Ishikawa (cell line): ENCODE results near the gene SRGAP1.

Experiments used
- CEBPB ChIP-seq: IDR thresholded peaks from 2 replicates; pipeline ENCODE4 v1.6.1; 2012
- CREB1 ChIP-seq: IDR thresholded peaks from 2 replicates; pipeline ENCODE4 v1.6.1; 2012; ENCODE audit warnings: low read depth
- EGR1 ChIP-seq: IDR thresholded peaks from 2 replicates; pipeline ENCODE4 v1.6.1; 2012
- EP300 ChIP-seq: IDR thresholded peaks from 2 replicates; pipeline ENCODE4 v1.6.1; 2012; ENCODE audit warnings: borderline replicate concordance
- FOXM1 ChIP-seq: IDR thresholded peaks from 2 replicates; pipeline ENCODE4 v1.6.1; 2012; ENCODE audit warnings: low read depth, borderline replicate concordance
- NFIC ChIP-seq: IDR thresholded peaks from 2 replicates; pipeline ENCODE4 v1.6.1; 2012
- RAD21 ChIP-seq: IDR thresholded peaks from 2 replicates; pipeline ENCODE4 v1.6.1; 2012; ENCODE audit warnings: low read depth
- TAF1 ChIP-seq: IDR thresholded peaks from 2 replicates; pipeline ENCODE4 v1.6.1; 2012; ENCODE audit warnings: low read depth, mild to moderate bottlenecking
- TCF12 ChIP-seq: IDR thresholded peaks from 2 replicates; pipeline ENCODE4 v1.6.1; 2012; ENCODE audit warnings: low read depth
- TEAD4 ChIP-seq: IDR thresholded peaks from 2 replicates; pipeline ENCODE4 v1.6.1; 2012
- YY1 ChIP-seq: IDR thresholded peaks from 2 replicates; pipeline ENCODE4 v1.6.1; 2012; ENCODE audit warnings: low read depth
- ZBTB7A ChIP-seq: IDR thresholded peaks from 2 replicates; pipeline ENCODE4 v1.6.1; 2012; ENCODE audit warnings: low read depth
- TF ChIP-seq, protein P1 (sequence below): IDR thresholded peaks from 2 replicates; pipeline ENCODE4 v1.6.1; 2012
- TF ChIP-seq, protein P2 (sequence below): IDR thresholded peaks from 2 replicates; pipeline ENCODE4 v1.6.1; 2012
- TF ChIP-seq, protein P3 (sequence below): IDR thresholded peaks from 2 replicates; pipeline ENCODE4 v1.6.1; 2012; ENCODE audit warnings: low read depth, mild to moderate bottlenecking

Gene SRGAP1

DNA sequence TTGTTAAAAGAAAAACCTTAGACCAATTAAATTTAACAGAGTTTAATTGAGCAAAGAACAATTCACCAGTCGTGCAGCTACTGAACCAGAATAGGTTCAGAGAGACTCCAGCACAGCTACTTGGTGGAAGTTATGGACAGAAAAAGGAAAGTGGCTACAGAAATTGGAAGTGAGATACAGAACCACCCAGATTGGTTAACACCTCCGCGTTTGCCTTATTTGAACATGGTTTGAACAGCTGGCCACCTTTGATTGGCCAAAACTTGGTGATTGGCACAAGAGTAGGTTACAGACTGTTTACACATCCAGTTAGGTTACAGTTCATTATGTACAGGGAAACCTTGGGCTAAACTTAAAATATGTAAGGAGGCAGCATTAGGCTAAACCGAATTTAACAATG, 54.9 kb downstream of the SRGAP1 start:
- TF ChIP-seq, protein P1, sequence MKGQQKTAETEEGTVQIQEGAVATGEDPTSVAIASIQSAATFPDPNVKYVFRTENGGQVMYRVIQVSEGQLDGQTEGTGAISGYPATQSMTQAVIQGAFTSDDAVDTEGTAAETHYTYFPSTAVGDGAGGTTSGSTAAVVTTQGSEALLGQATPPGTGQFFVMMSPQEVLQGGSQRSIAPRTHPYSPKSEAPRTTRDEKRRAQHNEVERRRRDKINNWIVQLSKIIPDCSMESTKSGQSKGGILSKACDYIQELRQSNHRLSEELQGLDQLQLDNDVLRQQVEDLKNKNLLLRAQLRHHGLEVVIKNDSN: no peak
- TF ChIP-seq EGR1 (no peak), TCF12 (no peak), TEAD4 (no peak), CREB1 (no peak), FOXM1 (no peak), RAD21 (no peak), NFIC (no peak), YY1 (no peak)
- TF ChIP-seq, protein P2, sequence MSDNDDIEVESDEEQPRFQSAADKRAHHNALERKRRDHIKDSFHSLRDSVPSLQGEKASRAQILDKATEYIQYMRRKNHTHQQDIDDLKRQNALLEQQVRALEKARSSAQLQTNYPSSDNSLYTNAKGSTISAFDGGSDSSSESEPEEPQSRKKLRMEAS: no peak

DNA sequence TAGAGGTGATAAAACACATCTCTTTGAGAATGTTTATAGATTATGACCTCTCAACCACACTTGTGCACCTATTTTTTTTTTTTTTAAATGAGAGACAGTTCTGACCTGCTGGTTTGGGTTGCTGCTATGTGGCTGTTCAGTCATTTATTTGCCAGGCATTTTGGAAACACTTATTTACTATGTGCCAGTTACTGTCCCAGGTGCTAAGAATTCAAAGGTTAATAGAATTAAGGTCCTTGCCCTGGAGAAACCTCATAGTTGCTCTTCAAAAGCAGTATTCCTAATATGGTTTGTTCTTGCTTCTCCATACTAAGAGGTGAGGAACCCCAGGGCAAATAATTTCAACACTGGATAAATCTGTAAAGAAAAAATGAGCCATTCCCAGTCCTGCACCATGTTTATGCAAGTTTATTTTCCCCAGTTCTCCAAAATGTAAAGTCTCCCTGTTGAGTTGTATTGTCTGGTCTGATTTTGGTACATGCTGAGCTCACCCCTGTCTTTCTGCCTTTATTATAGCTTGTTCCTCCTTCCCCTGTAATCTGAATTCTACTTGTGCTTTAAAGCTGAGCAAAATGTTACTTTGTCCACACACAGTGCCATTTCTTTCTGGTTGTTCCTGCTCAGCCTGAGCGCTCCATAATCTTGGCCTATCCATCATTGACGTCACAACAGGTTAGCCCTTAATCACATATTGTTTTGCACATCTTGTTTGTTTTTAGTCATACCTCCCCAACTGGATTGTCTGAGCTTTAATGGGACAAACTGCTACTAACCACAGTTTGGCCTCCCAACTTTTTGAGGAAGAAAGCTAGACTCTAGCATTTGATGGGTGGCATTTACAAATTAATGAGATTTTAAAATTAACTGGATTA, 56.7 kb downstream of the SRGAP1 start:
- TF ChIP-seq TEAD4: no peak
- TF ChIP-seq, protein P3, sequence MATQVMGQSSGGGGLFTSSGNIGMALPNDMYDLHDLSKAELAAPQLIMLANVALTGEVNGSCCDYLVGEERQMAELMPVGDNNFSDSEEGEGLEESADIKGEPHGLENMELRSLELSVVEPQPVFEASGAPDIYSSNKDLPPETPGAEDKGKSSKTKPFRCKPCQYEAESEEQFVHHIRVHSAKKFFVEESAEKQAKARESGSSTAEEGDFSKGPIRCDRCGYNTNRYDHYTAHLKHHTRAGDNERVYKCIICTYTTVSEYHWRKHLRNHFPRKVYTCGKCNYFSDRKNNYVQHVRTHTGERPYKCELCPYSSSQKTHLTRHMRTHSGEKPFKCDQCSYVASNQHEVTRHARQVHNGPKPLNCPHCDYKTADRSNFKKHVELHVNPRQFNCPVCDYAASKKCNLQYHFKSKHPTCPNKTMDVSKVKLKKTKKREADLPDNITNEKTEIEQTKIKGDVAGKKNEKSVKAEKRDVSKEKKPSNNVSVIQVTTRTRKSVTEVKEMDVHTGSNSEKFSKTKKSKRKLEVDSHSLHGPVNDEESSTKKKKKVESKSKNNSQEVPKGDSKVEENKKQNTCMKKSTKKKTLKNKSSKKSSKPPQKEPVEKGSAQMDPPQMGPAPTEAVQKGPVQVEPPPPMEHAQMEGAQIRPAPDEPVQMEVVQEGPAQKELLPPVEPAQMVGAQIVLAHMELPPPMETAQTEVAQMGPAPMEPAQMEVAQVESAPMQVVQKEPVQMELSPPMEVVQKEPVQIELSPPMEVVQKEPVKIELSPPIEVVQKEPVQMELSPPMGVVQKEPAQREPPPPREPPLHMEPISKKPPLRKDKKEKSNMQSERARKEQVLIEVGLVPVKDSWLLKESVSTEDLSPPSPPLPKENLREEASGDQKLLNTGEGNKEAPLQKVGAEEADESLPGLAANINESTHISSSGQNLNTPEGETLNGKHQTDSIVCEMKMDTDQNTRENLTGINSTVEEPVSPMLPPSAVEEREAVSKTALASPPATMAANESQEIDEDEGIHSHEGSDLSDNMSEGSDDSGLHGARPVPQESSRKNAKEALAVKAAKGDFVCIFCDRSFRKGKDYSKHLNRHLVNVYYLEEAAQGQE: peak; percentile 34; the same call in 1 of the 2 replicates

DNA sequence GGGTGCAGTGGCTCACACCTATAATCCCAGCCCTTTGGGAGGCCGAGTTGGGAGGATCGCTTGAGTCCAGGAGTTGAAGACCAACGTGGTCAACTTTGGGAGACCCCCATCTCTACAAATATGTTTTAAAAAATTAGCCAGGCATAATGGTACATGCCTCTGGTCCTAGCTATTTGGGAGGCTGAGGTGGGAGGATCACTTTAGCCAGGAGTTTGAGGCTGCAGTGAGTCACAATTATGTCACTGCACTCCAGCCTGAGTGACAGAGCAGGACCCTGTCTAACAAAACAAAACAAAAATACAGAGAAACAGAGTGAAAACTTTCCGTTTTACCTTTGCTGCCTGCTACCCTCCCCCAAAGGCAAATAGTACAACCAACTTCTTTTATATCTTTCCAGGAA, 60.2 kb downstream of the SRGAP1 start:
- TF ChIP-seq EGR1: no peak
- no peak for TF ChIP-seq FOXM1
- TF ChIP-seq YY1: no peak
- TF ChIP-seq CREB1: no peak
- TF ChIP-seq TEAD4: no peak
- TF ChIP-seq NFIC: no peak
- no peak for TF ChIP-seq ZBTB7A
- TF ChIP-seq CEBPB: no peak
- no peak for TF ChIP-seq RAD21
- TF ChIP-seq EP300: no peak
- no peak for TF ChIP-seq TAF1
- TF ChIP-seq, protein P3: no peak
- TF ChIP-seq, protein P1: no peak
- TF ChIP-seq, protein P2: no peak
- TF ChIP-seq TCF12: no peak

DNA sequence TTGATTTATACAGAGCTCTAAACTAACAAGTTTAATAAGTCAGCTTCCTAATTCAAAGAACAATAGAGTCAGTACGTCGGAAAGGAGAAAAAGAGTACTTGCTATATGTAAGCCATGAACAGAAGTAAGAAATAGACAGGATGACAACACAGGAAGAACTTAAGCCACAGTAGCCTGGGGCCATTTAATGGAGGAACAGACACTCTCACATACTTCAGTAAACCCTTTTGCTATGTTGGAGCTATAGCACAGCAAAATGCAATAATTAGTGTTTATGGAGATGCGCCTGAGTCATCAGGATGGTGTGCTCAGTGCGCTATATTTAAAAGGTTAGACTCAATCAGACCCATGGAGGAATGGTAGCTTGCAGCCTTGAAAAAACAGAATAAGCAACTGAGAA, 61.0 kb downstream of the SRGAP1 start:
- no peak for TF ChIP-seq RAD21
- TF ChIP-seq TEAD4: no peak
- TF ChIP-seq, protein P1: no peak
- TF ChIP-seq, protein P2: no peak
- TF ChIP-seq CREB1: no peak
- TF ChIP-seq EGR1: no peak
- no peak for TF ChIP-seq CEBPB
- no peak for TF ChIP-seq TAF1
- no peak for TF ChIP-seq NFIC
- no peak for TF ChIP-seq EP300
- TF ChIP-seq ZBTB7A: no peak
- no peak for TF ChIP-seq FOXM1
- TF ChIP-seq TCF12: no peak
- TF ChIP-seq, protein P3: no peak
- TF ChIP-seq YY1: no peak
